ENCODE data around the gene KMT2C.
"Not testable (repeated sequence)": the region's sequence is repeated elsewhere in the genome, so short reads cannot be mapped to it uniquely, and the experiment has no call there.

The KMT2C gene

GRCh38 chr7:152399344-152399743 is 36.5 kb downstream of the KMT2C start:
- no peak for DNase-seq

GRCh38 chr7:152395112-152395511 is 40.7 kb downstream of the KMT2C start:
- DNase-seq = no peak

- DNase-seq = not testable (repeated sequence)
Observed at GRCh38 chr7:152394214-152394613, 41.6 kb downstream of the KMT2C start.

GRCh38 chr7:152392254-152392653 is 43.5 kb downstream of the KMT2C start:
- no peak for DNase-seq

- not testable (repeated sequence) for DNase-seq
Observed at GRCh38 chr7:152386136-152386764, 49.6 kb downstream of the KMT2C start.

- not testable (repeated sequence) for DNase-seq
Observed at GRCh38 chr7:152384235-152385200, 51.3 kb downstream of the KMT2C start.

GRCh38 chr7:152383341-152384234 is 52.2 kb downstream of the KMT2C start:
- peak; percentile 23 for DNase-seq

GRCh38 chr7:152382244-152382643 is 53.6 kb downstream of the KMT2C start:
- DNase-seq = no peak

GRCh38 chr7:152380931-152381578 is 54.7 kb downstream of the KMT2C start:
- not testable (repeated sequence) for DNase-seq

GRCh38 chr7:152378497-152378896 is 57.3 kb downstream of the KMT2C start:
- DNase-seq = not testable (repeated sequence)

GRCh38 chr7:152376716-152377484 is 58.9 kb downstream of the KMT2C start:
- DNase-seq = not testable (repeated sequence)

GRCh38 chr7:152370297-152370696 is 65.5 kb downstream of the KMT2C start:
- DNase-seq = no peak

GRCh38 chr7:152369518-152369917 is 66.3 kb downstream of the KMT2C start:
- DNase-seq = no peak

- no peak for DNase-seq
Observed at GRCh38 chr7:152367170-152367569, 68.6 kb downstream of the KMT2C start.

GRCh38 chr7:152366662-152367061 is 69.1 kb downstream of the KMT2C start:
- DNase-seq = no peak

GRCh38 chr7:152365982-152366603 is 69.7 kb downstream of the KMT2C start:
- DNase-seq = no peak

- no peak for DNase-seq
Observed at GRCh38 chr7:152363798-152364197, 72.0 kb downstream of the KMT2C start.

- DNase-seq = no peak
Observed at GRCh38 chr7:152362128-152362926, 73.5 kb downstream of the KMT2C start.

- DNase-seq = no peak
Observed at GRCh38 chr7:152355474-152356057, 80.2 kb downstream of the KMT2C start.

- no peak for DNase-seq
Observed at GRCh38 chr7:152354061-152354460, 81.7 kb downstream of the KMT2C start.

Measured in activated naive CD4-positive, alpha-beta T cell treated with Interleukin-2 at 50 U/mL for 16 hours (primary cell).